NCI-H345 treated with DMSO at 0.1 percent for 48 hours (cell line): Measurements from ENCODE around the gene PPP1R10.

Experiments
- DNase-seq: peaks from one replicate; lab custom pipeline; 2025; ENCODE audit not compliant: unreplicated experiment; lab: John Stamatoyannopoulos, UW

The PPP1R10 gene

DNA sequence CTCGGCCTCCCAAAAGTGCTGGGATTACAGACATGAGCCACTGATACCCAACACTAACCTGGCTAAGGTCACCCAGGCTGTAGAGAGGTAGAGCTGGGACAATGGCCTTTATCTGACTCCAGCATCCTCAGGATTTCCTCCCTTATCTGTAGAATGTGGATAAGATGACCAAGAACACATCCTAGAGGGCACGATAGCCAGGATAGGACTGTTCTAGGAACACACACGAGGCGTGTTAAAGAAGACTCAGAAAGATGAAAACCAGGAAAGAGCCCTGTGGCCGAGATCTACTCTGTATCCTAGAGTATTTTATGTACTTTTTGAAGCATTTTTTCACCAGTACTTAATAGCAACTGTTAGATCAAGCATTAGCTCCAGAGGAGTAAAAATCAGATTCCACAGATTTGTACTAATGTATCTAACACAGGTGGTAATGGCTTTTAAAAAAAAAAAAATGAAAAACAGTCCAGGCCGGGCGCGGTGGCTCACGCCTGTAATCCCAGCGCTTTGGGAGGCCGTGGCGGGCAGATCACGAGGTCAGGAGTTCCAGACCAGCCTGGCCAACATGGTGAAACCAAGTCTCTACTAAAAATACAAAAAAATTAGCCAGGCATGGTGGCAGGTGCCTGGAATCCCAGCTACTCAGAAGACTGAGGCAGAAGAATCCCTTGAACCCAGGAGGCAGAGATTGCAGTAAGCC is 17.3 kb downstream of the PPP1R10 start:
- DNase-seq = no peak

DNA sequence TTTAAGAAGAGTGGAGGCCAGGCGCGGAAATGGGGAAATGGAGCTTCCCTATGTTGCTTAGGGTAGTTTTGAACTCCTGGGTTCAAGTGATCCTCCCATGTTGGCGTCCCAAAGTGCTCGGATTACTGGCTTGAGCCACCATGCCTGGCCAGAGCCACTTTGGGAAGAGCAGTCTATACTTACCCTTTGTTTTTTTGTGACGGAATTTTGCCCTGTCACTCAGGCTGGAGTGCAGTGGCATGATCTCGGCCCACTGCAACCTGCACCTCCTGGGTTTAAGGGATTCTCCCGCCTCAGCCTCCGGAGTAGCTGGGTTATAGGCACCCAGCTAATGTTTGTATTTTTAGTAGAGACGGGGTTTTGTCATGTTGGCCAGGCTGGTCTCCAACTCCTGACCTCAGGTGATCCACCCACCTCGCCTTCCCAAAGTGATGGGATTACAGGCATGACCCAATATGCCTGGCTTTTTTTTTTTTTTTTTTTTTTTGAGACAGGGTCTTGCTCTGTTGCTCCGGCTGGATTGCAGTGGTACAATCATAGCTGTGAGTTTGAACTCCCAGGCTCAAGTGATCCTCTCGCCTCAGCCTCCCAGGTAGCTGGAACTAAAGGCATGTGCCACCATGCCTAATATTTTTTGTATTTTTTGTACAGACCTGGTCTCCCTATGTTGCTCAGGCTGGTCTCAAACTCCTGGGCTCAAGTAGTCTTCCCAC is 18.0 kb downstream of the PPP1R10 start:
- no peak for DNase-seq

DNA sequence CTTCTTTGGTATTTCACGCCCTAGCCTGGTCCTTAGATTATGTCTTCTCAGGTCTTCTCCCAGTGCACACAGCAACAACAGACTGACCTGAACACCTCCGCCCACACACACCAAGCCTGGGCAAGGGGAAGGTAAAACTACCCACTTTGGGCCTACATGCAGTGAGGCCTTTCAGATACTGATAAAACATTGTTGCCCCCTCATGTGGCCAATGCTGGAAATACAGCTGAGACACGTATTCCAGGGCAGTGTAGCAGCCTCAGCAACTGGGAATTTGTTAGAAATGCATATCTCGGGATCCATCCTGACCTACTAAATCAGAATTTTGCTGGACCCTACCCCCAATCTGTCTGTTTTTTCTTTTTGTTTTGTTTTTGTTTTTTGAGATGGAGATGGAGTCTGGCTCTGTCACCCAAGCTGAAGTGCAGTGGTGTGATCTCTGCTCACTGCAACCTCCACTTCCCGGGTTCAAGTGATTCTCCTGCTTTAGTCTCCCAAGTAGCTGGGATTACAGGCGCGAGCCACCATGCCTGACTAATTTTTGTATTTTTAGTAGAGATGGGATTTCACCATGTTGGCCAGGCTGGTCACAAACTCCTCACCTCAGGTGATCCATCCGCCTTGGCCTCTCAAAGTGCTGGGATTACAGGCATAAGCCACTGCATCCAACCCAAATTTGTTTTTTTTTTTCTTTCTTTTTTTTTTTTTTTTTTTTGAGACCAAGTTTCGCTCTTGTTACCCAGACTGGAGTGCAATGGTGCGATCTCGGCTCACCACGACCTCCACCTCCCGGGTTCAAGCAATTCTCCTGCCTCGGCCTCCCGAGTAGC is 19.5 kb downstream of the PPP1R10 start:
- DNase-seq = peak; percentile 59

DNA sequence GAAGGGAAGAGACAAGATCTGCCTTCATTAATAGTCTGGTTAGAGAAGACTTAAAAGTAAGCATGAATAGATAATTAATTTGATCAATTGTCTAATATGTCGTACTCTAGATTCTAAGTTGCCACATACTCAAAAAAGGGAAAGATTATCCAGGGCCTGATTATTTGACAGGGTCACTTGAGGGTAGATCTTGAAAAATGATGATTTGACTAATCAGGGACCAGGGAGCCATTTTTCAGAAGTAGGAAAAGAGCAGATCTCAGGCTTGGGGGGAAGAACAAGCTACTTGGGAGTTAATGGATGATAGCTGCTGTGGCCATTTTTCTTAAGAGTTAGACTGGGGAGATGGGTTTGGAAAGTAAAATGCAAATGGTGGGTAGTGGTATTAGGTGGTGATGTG is 24.8 kb downstream of the PPP1R10 start:
- no peak for DNase-seq

DNA sequence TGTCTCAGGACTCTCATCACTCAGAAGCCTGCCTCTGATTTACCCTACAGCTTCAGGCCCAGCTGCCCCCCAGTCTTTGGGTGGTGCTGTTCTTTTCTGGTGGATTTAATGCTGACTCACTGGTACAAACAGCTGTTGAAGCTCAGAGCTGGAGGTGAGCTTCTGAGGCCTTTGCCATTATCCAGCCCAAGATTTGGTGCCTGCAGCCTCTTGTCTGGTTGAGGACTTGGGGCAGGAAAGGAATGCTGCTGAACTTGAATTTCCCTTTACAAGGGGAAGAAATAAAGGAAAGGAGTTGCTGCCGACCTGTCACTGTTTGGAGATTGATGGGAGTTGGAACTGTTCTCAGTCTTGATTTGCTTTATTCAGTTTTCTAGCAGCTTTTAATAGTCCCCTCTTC is 26.0 kb downstream of the PPP1R10 start:
- DNase-seq = no peak

DNA sequence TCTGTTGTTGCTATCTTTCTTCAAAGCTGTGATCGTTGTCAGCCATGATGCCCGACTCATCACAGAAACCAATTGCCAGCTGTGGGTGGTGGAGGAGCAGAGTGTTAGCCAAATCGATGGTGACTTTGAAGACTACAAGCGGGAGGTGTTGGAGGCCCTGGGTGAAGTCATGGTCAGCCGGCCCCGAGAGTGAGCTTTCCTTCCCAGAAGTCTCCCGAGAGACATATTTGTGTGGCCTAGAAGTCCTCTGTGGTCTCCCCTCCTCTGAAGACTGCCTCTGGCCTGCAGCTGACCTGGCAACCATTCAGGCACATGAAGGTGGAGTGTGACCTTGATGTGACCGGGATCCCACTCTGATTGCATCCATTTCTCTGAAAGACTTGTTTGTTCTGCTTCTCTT is 26.5 kb downstream of the PPP1R10 start:
- DNase-seq = no peak

DNA sequence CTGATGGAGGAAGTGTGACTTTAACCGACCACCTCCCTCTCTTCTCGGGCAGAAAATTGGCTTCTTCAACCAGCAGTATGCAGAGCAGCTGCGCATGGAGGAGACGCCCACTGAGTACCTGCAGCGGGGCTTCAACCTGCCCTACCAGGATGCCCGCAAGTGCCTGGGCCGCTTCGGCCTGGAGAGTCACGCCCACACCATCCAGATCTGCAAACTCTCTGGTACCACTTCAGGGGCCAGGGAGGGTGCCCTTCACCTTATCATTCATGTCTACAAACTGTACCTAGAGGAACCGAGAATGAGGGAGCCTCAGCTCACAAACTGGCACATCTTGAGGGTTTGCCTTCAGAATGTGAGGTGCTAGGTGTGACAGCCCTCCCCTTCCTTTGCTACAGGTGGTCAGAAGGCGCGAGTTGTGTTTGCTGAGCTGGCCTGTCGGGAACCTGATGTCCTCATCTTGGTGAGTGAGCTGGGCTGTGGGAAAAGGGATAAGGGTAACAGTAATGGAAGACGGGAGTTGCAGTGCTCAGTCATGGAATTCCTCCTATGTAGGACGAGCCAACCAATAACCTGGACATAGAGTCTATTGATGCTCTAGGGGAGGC is 27.2 kb downstream of the PPP1R10 start:
- DNase-seq = no peak

DNA sequence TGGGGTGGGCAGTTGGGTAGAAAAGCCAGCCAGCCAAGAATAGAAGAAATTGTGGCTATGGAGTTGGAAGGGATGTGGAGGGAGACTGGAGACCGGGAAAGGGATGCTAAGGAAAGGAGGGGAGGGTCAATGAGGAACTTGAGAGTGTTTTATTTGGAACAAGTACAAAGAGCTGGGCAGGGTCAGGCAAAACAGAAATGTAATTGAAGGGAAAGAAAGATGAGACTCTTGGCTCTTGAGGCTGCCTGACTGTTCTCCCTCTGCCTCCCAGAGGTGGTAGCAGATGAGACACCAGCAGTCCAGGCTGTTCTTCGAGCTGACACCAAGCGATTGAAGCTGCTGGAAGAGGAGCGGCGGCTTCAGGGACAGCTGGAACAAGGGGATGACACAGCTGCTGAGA is 33.1 kb downstream of the PPP1R10 start:
- no peak for DNase-seq

DNA sequence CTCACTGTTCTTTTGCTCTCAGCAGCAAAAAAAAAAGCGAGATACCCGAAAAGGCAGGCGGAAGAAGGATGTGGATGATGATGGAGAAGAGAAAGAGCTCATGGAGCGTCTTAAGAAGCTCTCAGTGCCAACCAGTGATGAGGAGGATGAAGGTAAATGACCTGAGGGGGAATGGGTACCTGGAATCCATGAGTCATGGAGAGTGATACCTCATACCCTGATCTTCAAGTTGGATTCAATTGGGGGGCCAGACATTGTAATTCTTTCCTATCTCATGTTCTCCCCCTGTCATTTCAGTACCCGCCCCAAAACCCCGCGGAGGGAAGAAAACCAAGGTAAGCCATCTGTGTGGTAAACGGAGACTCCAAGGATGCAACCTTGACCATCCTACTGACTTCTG is 39.0 kb downstream of the PPP1R10 start:
- DNase-seq = no peak

DNA sequence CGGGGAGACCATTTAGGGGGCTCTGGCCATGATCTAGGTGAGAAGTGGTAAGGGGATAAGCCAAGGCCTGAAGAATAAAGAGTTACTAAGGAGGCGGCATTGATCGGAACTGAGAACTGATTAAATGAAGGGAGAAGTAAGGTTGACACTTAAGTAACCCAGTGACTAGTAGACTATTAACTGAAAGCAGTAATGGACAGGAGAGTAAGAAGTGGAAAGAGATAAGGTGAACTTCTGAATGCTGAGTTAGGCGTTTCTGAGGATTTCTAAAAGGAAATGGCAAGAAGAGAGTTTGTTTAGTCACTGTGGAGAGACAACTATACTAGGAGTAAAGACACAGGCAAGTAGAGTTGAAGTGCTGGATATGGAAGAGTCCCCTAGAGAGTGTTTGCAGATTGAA is 43.9 kb downstream of the PPP1R10 start:
- no peak for DNase-seq

DNA sequence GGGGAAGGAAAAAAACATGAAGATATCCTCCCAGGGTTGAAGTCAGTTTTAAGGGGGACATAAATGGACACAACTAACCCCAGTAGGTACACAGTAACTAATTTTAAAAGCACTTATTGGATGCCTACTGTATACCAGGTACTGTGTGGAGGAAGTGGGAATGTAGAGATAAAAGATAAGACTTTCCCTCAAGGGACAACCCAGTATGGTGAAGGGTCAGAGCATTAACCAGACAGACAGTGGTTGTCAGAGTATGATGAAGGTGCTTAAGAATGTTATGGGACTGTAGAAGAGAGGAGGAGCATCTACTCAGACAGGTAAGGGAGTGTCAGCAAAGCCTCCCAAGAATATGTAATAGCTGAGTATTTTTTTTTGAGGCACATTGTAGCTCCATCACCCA is 44.9 kb downstream of the PPP1R10 start:
- DNase-seq = no peak

DNA sequence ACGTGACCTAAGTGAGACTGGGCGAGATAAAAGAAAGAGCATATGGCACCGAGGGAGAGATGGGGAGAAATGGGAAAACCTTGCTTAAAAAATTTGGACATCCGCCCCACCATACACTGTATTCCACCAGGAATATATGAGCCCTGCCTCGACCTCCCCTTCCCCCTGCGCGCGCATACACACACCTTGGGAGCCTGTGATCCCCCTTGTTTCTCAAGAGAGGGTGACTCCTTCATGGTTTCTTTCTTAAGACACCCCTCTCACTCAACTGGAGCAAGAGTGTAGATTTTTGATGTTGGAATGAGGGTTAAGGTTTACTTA is 45.3 kb downstream of the PPP1R10 start:
- no peak for DNase-seq

DNA sequence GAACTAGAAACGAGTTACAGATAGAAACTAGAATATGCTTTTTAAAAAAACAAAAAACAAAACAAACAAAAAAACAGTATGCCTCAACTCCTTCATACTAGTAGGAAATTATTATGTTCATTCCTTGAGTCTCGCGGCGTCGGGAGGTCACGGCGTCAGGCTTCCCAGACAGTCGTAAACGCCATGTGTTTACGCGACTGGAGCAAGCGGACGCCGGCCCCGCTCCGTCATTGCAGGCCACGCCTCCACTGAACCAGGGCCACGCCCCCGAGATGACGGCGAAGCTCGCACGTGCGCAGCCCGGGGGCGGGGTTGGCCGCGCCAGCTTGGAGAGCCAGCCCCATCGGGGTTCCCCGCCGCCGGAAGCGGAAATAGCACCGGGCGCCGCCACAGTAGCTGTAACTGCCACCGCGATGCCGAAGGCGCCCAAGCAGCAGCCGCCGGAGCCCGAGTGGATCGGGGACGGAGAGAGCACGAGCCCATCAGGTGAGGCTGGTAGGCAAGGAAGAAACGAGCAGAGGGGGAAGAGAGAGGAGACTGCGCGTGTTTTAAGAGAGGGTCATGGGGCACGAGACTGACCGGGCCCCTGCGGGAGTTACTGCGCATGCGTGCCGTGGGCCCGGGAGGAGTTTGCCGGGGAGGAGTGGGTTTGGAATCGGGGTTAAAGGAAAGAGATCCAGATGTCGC is 45.8 kb downstream of the PPP1R10 start, which contains the start of gene ABCF1:
ABCF1 (plus strand) TSS at position 368 of the 687 bp plus-strand sequence; CDS start at position 414, 46 bp downstream.
- peak; percentile 93 for DNase-seq

DNA sequence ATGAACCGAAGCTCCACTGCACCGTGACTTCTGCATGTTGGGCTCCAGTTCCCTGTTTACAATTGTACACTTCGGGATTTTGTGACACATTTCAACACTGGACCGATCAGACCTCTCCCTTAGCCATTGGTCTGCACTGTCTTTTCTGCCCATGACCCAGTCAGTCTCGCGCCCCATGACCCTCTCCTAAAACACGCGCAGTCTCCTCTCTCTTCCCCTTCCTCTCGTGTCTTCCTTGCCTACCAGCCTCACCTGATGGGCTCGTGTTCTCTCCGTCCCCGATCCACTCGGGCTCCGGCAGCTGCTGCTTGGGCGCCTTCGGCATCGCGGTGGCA is 46.3 kb downstream of the PPP1R10 start:
- DNase-seq = no peak

DNA sequence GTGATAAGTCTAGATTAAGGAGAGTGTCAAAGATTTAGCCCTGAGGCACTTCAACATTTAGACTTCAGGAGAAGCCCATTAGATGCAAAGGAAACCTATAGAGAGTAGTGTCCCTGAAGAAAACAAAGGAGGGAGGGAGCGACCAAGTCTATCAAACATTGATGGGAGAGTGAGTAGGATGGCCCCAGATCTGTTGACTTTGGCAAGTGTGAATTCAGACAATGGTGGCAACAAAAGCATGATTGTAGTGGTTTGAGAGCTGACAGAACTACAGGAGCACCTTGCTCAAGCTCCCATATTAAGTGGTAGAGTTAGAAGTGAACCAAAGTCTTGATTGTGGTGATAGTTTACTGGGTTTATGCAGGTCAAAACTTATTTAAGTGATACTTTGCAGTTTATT is 46.8 kb downstream of the PPP1R10 start:
- DNase-seq = no peak

DNA sequence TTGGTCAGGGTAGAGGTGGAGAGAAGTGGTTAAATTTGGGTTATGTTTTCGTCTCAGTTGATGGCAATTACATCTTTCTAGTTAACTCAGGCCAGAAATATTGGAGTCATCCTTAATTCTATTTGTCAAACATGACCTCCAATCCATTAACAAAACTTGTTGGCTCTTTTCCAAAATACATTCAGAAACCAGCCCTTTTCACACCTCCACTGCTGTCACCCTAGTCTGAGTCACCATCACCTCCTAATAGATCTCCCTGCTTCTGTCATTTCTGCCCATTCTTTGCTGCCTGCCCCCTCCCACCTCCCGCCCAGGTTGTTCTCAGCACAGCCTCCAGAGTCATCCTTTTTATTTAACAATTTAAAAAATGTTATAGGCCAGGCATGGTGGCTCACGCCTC is 48.8 kb downstream of the PPP1R10 start:
- DNase-seq = no peak

DNA sequence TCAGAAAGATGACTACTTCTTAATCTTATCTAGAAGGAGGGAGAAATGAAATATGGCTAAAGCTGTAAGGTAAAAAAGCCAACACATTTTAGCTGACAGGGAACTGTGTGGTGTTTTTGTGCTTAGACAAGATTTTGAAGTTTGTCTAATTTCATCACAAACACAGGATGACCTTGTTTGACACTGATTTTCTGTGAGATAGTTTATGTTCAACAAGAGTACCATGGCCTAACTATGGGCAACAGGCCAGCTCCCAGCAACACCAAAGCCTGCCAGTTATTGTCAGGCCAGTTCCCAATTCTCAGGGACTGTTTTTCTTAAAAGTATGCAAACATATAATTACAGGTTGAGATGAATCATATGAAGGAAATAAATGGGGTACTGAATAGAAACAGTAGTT is 51.3 kb downstream of the PPP1R10 start:
- no peak for DNase-seq

DNA sequence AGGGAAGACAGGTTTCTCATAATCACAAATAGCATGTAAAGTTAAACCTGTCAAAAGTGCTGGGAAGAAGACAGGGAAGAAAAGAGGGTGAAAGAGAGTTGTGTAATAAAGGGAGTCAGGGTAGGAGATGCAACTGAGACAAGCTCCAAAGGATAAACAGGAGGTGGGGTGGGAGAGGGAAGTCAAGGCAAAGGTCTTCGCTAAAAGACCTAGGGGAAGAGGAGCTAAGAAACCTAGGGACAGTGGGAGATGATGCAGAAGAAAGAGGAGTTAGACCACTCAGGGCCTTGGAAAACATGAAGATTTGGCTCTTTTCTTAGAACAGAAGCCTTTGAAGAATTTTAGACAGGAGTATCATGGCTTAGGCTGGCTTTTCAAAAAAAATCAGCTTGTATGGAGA is 52.9 kb downstream of the PPP1R10 start:
- DNase-seq = no peak

DNA sequence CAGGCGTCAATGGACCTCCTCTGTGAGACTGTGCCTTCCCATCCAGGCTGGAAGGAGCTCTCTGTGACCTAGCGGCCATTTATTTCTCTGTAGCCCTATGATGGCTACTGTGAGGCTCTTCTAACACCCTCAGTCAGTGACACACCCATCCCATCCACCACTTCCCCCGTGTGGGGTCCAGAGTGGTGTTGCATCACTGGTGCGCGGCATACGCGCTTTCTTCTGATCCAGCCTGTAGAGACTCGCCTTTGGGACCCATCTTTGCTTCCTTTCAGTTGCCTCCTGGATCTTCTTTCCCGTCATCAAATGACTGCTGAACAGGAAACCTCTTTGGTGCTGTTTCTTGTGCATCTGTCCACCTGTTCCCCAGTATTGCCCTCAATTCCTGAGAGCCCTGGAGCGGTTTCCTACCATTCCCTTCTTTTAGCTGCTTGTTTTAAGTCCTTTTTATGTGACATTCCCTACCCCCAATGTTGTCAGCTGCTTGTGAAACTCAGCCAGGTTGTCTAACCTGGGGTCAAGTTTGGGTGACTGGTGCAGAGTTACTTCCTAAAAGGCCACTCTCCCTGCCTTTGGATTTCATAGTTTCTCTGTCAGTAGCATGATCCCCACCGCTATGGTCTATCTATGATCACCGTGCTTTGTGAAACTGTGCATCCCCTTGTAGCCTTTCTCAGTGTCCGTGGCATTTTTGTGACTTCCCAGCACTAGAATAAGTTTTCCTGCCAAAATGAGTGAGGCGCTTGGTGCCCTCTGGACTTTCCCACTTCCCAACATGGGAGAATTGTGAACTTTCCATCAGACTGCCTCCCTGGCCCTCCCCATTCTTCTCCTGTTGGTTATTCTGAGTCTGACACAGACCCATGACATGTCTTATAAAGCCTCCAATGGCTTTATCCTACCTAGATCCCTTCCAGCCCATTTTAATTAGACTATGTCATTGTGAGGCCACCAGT is 54.3 kb downstream of the PPP1R10 start:
- no peak for DNase-seq

DNA sequence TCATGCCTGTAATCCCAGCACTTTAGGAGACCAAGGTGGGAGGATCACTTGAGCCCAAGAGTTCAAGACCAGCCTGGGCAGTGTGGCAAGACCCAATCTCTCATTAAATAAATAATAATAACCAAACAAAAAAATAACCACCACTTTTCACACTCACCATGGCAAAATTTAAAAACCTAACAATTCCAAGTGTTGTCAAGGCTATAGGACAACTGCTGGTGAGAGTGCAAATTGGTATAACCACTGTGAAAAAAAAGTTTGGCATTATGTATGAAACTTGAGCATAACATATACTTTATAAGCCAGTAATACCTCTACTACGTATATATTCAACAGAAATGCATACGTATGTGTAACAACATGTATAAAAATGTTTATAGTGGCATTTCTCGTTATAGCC is 56.1 kb downstream of the PPP1R10 start:
- DNase-seq = no peak
